Activated naive CD4-positive, alpha-beta T cell treated with Interleukin-2 at 50 U/mL for 16 hours (primary cell): ENCODE measurements around the gene RIC1.
A peak's percentile ranks its signal among the peaks of the same experiment; 100 is the strongest.
"Not testable (repeated sequence)": the region's sequence is repeated elsewhere in the genome, so short reads cannot be mapped to it uniquely, and the experiment has no call there.

Experiments used
- DNase-seq: peaks from one replicate; pipeline ENCODE4 v3.0.0-alpha.2; 2020

RIC1 gene

GRCh38 chr9:5622016-5622415 is 6.9 kb upstream of the RIC1 start:
- DNase-seq: no peak

DNA sequence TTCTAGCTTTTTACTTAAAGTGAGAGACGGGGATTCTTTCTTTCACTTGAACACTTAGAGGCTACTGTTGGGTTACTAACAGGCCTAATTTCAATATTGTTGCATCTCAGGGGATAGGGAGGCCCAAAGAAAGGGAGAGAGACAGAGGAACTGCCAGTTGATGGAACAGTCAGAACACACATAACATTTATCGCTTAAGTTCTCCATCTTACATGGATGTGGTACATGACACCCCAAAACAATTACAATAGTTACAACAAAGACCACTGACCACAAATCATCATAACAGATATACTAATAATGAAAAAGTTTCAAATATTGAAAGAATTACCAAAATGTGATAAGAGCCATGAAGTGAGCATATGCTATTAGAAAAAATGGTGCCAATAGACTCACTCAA is 4.3 kb upstream of the RIC1 start:
- DNase-seq: no peak

- DNase-seq: peak; percentile 37
These were observed 1.9 kb upstream of the RIC1 start for GRCh38 chr9:5626727-5627634.

DNA sequence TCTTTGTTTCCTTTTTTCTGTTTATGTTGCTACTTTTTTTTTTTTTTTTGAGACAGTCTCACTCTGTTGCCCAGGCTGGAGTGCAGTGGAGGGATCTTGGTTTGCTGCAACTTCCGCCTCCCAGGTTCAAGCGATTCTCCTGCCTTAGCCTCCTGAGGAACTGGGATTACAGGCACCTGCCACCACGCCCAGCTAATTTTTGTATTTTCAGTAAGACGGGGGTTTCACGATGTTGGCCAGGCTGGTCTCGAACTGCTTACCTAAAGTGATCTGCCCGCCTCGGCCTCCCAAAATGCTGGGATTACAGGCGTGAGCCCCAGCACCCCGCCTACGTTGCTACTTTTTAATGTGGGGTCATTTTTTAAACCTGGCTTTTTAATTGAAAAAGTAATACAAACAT is 1.2 kb upstream of the RIC1 start:
- not testable (repeated sequence) for DNase-seq

DNA sequence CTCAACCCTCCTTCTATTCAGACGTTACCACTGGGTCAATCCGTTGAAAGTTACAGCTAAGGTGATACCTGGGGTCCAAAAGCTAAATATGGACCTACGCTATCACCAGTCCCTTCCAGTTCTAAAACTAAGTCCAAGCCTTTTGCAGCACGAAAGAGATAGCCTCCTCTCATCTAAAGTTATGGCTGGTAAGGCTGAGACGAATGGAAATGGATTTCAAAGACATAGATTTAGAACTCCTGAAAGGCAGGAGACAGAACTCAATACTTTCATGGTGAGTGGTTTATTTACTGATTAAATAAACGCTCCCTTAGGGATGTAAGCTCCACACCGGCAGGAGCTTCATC is 751 bp upstream of the RIC1 start:
- no peak for DNase-seq

DNA sequence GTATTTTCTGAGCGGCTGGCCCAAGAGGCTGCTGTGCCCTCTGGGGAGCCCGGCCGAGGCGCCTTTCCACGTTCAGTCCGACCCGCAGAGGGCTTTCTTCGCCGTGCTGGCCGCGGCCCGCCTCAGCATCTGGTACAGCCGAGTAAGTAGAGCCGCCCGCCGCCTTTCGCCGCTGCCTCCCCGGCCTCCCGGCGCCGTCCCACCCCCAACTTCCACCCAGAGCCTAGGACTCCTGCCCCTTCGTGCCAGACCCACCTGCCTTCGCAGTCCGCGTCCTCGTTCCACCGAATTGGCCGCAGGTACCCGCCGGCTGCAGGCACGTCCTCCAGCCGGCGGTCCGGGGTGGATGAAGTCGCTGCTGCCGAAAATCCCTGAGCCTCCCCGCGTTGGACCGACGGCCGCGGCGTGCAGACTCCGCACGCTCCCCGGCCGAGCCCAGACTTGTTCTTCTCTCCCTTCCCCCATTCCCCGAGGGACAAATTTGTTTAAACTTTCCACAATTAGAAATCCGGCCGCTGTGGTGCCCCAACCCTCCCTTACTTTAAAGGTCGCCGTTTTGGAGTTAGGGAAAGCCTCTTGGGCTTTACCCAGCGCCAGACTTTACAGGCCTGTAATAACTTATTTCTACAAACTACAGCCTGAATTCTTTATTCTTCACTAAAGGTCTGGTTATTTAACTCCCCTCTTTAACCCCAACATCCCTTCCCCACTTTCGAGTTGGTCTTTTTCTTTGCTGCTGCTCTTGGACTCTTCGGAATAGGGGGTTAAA is 589 bp downstream of the RIC1 start:
- peak; percentile 51 for DNase-seq

GRCh38 chr9:5630081-5630507 is 1.2 kb downstream of the RIC1 start:
- no peak for DNase-seq

GRCh38 chr9:5631026-5631425 is 2.1 kb downstream of the RIC1 start:
- DNase-seq: no peak

DNA sequence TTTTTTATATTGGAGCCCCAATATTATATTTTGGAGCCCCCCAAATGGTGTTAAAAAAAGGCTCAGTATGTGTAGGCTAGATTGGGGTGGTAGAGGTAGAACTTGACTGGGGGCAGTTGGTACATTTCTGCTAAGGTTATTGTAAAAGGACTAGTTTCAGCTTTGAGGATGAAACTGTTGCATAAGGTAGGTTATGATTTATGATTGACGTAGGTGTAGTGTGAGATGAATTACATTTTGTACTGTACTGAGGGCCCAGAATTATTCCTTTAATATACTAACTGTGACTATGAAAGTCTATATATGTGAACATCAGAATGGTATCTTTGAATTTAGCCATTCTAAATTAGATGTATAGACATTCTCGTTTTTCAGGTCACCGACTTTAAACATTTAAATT is 3.6 kb downstream of the RIC1 start:
- no peak for DNase-seq

- DNase-seq: no peak
These were observed 4.3 kb downstream of the RIC1 start for GRCh38 chr9:5633243-5633642.

- DNase-seq: no peak
These were observed 6.5 kb downstream of the RIC1 start for GRCh38 chr9:5635390-5635789.

DNA sequence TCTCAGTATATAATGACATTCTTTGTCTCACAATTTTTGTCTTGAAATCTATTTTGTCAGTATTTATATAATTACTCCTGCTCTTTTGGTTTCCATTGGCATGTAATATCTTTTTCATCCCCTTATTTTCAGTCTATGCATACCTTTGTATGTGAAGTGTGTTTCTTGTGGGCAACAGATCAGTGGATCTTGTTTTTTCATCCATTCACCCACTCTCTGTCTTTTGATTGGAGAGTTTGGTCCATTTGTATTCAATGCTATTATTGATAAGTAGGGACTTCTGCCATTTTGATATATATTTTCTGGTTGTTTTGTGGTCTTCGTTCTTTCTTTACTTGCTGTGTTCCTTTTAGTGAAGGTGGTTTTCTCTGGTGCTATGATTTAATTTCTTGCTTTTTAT is 10.9 kb downstream of the RIC1 start:
- no peak for DNase-seq

- no peak for DNase-seq
These were observed 13.3 kb downstream of the RIC1 start for GRCh38 chr9:5642170-5642569.

DNA sequence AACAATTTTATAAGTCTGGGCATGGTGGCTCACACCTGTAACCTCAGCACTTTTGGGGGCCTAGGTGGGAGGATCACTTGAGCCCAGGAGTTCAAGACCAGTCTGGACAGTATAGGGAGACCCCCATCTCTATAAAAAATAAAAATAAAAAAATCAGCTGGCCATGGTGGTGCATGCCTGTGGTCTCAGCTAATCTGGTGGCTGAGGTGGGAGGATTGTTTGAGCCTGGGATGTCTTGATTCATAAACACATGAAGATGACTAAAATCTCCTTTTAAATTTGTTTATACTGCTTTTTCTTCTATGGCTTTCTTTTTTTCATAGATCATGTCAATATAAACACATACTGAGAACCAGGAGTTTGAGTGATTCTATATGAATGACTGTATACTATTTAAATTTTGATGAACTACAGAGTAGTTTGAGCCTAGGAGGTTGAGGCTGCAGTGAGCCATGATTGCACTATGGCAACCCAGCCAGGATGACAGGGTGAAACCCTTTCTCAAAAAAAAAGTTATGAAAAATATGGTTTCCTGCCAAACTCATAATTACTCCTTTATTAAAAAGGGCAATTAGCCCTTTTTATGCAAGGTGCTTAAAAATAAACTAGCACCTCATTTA is 14.2 kb downstream of the RIC1 start:
- DNase-seq: no peak

DNA sequence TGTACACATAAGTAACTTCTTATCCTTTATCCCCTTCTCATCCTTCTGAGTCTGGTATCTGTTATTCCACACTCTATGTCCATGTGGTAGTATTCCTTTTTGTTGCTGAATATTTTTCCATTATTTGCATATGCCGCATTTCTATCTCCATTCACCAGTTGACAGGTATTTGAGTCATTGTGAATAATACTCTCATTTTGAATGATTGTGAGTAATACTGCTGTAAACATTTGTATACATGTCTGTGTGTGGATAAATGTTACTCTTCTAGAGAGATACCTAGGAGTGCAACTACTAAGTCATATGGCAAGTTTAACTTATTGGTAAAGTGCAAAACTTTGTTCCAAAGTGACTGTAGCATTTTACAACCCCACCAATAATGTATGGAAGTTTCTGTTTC is 15.6 kb downstream of the RIC1 start:
- DNase-seq: no peak

DNA sequence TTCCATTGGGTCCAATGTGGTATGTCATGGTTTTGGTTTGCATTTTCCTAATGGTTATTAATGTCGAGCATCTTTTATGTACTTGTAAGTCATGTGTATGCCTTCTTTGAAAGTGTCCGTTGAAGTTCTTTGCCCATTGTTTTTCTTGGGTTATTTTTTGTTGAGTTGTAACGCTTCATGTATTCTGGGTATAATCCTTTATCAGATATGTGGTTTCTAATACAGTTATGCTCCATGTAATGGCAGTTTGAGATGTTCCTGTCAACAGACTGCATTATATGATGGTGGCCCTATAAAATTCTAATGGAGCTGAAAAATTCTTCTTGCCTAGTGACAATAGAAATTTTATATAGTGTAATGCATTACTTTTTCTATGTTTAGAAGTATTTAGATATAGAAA is 17.2 kb downstream of the RIC1 start:
- no peak for DNase-seq

DNA sequence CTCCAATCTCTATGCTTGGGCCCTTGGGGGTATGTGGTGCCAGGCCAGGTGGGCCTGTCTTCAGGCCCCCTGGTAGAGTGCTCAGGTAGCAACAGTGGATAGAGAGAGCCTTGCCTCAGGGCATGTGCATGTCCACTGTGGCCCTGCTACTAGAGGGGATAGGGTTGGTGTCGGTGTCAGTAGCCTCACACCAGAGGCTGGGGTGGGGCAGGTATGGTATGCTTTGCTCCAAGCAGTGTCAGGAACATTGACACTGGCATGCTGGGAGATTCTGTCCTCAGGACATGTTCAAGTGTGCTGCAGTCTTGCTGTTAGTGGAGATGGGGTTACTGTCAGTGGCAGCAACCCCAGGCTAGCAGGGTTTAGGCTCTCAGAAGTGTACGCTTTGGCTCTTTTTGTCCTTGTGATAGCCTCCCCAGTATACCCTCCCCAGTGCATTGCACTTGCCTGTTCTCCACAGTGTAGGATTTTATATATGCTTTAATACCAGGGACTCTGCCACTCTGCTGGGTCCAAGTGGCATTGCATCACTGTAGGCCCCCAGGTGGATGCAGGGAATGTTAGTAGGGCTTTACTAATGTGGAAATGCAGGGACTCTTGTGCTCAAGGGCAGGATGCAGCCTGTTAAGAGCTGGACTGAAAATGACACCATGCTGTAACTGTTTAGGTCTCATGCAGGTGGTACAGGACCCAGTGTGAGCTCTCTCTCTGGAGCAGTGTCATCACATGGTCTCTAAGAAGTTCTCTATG is 21.6 kb downstream of the RIC1 start:
- no peak for DNase-seq

GRCh38 chr9:5651246-5651645 is 22.3 kb downstream of the RIC1 start:
- no peak for DNase-seq

- DNase-seq: no peak
These were observed 23.9 kb downstream of the RIC1 start for GRCh38 chr9:5652821-5653220.

GRCh38 chr9:5662804-5663203 is 33.9 kb downstream of the RIC1 start:
- DNase-seq: not testable (repeated sequence)

DNA sequence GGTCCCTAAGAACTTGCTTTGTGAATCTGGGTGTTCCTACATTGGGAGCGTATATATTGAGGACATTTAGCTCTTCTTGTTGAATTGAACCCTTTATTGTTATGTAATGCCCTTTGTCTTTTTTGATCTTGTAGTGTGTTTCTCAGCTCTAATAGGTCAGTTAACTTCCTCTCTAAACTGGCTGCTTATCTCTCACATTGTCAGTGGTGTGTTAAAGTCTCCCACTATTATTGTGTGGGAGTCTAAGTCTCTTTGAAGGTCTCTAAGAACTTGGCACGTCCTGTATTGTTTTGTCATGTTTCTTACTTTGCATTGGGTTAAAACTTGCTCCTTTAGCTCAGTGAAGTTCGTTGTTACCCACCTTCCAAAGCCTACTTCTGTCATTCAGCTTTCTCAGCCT is 36.2 kb downstream of the RIC1 start:
- DNase-seq: no peak

GRCh38 chr9:5667391-5667790 is 38.5 kb downstream of the RIC1 start:
- no peak for DNase-seq

DNA sequence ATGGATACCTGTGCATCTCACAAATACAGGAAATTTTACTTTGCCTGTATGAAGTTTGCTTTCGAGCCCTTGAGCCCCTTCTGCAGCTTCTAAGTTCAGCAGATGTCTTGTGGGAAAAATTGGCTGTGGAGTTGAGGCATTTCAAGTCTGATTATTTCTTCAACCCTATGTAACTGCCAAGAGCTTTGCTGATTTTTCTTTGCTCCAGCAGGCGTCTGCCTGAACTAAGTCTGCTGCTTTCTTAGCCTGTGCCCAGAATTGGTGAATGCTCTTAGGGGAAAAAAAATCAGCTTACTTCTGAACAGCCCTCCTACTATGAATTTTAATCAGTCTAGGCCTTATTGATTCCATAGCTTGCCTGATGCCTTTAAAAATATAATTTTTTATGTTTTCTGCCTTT is 41.2 kb downstream of the RIC1 start:
- no peak for DNase-seq
